ENCODE measurements around the gene XPO5. TPM values are rescaled to one million over a fixed set of nuclear protein-coding genes. Genes with fewer than 3 reads are reported as not detected.

The XPO5 gene
- total RNA-seq, 1 experiment from 2014 or later = 86.4 TPM

GRCh38 chr6:43502666-43503065 lies 73.2 kb downstream of the XPO5 start:
- POLR2A ChIA-PET = no interaction called here
- Histone ChIP-seq H3K9me3 (ENCODE audit: control insufficient read depth, insufficient read depth, low read depth, low read length) (no peaks in the 10 kb centered on the region), H3K27ac (ENCODE audit: low read length) (no peak overlapping the region), H3K36me3 (ENCODE audit: control insufficient read depth, insufficient read depth, low read length) (no peaks in the 10 kb centered on the region; the same call in 1 of the 2 replicates), H3K27me3 (ENCODE audit: control insufficient read depth, insufficient read depth, low read length) (no peaks in the 10 kb centered on the region), H3K4me1 (ENCODE audit: control insufficient read depth, insufficient read depth, low read length) (peaks cover 5% of the 10 kb centered on the region; the same call in 1 of the 2 replicates), H3K4me3 (ENCODE audit: low read depth in 2 of 2, low read length in 2 of 2) (no peak overlapping the region)
- in situ Hi-C loops (cut with HindIII; ENCODE audit: low pct_unique_long_range_greater_than_20kb, low sequenced_read_pairs) = no loop called here
- intact Hi-C loops (cut with micrococcal nuclease; ENCODE audit: unreplicated experiment) = no loop called here
- DNase-seq (ENCODE audit: low read depth, low spot score) = no peak
- TF ChIP-seq POLR2AphosphoS5 (IDR thresholded peaks at IDR 0.05; ENCODE audit: low read depth, low read length) (no peak), TCF7L2 (IDR thresholded peaks at IDR 0.05; ENCODE audit: low read depth, low read length) (no peak), SIN3A (IDR thresholded peaks at IDR 0.05; ENCODE audit: borderline replicate concordance, insufficient read depth, low read depth, low read length) (no peak)
- TF ChIP-seq, protein P1, sequence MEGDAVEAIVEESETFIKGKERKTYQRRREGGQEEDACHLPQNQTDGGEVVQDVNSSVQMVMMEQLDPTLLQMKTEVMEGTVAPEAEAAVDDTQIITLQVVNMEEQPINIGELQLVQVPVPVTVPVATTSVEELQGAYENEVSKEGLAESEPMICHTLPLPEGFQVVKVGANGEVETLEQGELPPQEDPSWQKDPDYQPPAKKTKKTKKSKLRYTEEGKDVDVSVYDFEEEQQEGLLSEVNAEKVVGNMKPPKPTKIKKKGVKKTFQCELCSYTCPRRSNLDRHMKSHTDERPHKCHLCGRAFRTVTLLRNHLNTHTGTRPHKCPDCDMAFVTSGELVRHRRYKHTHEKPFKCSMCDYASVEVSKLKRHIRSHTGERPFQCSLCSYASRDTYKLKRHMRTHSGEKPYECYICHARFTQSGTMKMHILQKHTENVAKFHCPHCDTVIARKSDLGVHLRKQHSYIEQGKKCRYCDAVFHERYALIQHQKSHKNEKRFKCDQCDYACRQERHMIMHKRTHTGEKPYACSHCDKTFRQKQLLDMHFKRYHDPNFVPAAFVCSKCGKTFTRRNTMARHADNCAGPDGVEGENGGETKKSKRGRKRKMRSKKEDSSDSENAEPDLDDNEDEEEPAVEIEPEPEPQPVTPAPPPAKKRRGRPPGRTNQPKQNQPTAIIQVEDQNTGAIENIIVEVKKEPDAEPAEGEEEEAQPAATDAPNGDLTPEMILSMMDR (IDR thresholded peaks at IDR 0.05) = no peak
- TF ChIP-seq, protein P2, sequence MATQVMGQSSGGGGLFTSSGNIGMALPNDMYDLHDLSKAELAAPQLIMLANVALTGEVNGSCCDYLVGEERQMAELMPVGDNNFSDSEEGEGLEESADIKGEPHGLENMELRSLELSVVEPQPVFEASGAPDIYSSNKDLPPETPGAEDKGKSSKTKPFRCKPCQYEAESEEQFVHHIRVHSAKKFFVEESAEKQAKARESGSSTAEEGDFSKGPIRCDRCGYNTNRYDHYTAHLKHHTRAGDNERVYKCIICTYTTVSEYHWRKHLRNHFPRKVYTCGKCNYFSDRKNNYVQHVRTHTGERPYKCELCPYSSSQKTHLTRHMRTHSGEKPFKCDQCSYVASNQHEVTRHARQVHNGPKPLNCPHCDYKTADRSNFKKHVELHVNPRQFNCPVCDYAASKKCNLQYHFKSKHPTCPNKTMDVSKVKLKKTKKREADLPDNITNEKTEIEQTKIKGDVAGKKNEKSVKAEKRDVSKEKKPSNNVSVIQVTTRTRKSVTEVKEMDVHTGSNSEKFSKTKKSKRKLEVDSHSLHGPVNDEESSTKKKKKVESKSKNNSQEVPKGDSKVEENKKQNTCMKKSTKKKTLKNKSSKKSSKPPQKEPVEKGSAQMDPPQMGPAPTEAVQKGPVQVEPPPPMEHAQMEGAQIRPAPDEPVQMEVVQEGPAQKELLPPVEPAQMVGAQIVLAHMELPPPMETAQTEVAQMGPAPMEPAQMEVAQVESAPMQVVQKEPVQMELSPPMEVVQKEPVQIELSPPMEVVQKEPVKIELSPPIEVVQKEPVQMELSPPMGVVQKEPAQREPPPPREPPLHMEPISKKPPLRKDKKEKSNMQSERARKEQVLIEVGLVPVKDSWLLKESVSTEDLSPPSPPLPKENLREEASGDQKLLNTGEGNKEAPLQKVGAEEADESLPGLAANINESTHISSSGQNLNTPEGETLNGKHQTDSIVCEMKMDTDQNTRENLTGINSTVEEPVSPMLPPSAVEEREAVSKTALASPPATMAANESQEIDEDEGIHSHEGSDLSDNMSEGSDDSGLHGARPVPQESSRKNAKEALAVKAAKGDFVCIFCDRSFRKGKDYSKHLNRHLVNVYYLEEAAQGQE (IDR thresholded peaks at IDR 0.05; ENCODE audit: insufficient read depth in 1 of 2, low read depth in 2 of 2, low read length in 1 of 2) = no peak
- no peak for ATAC-seq
- CTCF ChIA-PET = no interaction called here
- BruUV-seq (replicated peaks) = no TSS peak

GRCh38 chr6:43500921-43501320 lies 74.9 kb downstream of the XPO5 start:
- in situ Hi-C loops (cut with HindIII; ENCODE audit: low pct_unique_long_range_greater_than_20kb, low sequenced_read_pairs) = no loop called here
- H3K4me1 ChIP-seq (ENCODE audit: control insufficient read depth, insufficient read depth, low read length) = peaks cover 3% of the 10 kb centered on the region
- no peak overlapping the region for H3K4me3 ChIP-seq (ENCODE audit: low read depth in 2 of 2, low read length in 2 of 2)
- CTCF ChIA-PET = no interaction called here
- ATAC-seq = no peak
- no TSS peak for BruUV-seq (replicated peaks)
- intact Hi-C loops (cut with micrococcal nuclease; ENCODE audit: unreplicated experiment) = no loop called here
- H3K36me3 ChIP-seq (ENCODE audit: control insufficient read depth, insufficient read depth, low read length) = no peaks in the 10 kb centered on the region; the same call in 1 of the 2 replicates
- DNase-seq (ENCODE audit: low read depth, low spot score) = no peak
- no peak overlapping the region for H3K27ac ChIP-seq (ENCODE audit: low read length)
- TF ChIP-seq, protein P2 (IDR thresholded peaks at IDR 0.05; ENCODE audit: insufficient read depth in 1 of 2, low read depth in 2 of 2, low read length in 1 of 2) = no peak
- H3K9me3 ChIP-seq (ENCODE audit: control insufficient read depth, insufficient read depth, low read depth, low read length) = no peaks in the 10 kb centered on the region
- POLR2A ChIA-PET = no interaction called here
- H3K27me3 ChIP-seq (ENCODE audit: control insufficient read depth, insufficient read depth, low read length) = no peaks in the 10 kb centered on the region

Measured in Panc1 (cell line).